HG03135 (cell line): ENCODE measurements around the gene APOD.

ENCODE experiments used
- ATAC-seq: cut with Tn5 transposase; IDR thresholded peaks from one replicate; pipeline ENCODE4 v1.9.1; 2021; ENCODE audit warnings: mild to moderate bottlenecking, moderate library complexity; ENCODE audit not compliant: unreplicated experiment

APOD gene

GRCh38 chr3:195532834-195533233 is 50.9 kb downstream of the APOD start:
- no peak for ATAC-seq

- ATAC-seq = no peak
Measured at GRCh38 chr3:195532345-195532744, 51.4 kb downstream of the APOD start.

- ATAC-seq = no peak
Measured at GRCh38 chr3:195531683-195532082, 52.1 kb downstream of the APOD start.

- ATAC-seq = no peak
Measured at GRCh38 chr3:195526492-195526891, 57.2 kb downstream of the APOD start.

GRCh38 chr3:195524171-195524896 is 59.4 kb downstream of the APOD start:
- no peak for ATAC-seq

- ATAC-seq = no peak
Measured at GRCh38 chr3:195522254-195523023, 61.3 kb downstream of the APOD start.
